NCI-H345 treated with DMSO at 0.1 percent for 48 hours (cell line): Measurements from ENCODE around the gene GNG10.
"Not testable (repeated sequence)": the region's sequence is repeated elsewhere in the genome, so short reads cannot be mapped to it uniquely, and the experiment has no call there.

Source experiments
- DNase-seq: peaks from one replicate; lab custom pipeline; 2025; ENCODE audit not compliant: unreplicated experiment; lab: John Stamatoyannopoulos, UW

Gene GNG10

DNA sequence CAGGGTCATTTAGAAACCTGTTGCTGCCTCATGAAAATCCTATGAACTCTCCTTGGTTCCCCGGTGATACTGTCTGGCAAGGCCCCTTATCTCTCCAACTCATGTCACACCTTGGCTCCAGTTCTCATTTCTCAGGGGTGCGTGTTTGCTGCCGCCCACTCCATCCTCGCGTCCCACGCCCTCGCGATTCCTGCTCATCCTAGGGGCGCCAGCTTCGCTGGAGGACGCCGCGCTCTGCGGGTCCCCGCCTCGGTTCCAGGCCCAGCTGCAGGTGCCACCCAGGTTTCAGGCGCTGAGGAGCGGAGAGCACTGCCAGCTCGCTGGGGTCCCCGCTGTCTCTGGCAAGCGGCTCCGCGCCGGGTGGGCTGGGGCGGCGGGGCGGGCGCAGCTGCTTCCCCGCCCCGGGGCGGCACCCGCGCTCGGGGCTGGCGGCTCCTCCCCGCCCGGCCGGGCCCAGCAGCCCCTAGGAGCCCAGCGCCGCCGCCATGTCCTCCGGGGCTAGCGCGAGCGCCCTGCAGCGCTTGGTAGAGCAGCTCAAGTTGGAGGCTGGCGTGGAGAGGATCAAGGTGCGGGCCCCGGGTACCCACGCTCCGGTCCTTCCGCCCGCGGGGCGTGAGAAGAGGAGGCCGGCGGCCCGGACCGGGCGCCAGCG is at the start of gene GNG10:
GNG10 (plus strand) TSS at position 456 of the 652 bp plus-strand sequence; CDS start at position 486, 30 bp downstream.
- peak; percentile 47 for DNase-seq

- no peak for DNase-seq
Observed at GRCh38 chr9:111613436-111614040, 47.9 kb upstream of the GNG10 start.

DNA sequence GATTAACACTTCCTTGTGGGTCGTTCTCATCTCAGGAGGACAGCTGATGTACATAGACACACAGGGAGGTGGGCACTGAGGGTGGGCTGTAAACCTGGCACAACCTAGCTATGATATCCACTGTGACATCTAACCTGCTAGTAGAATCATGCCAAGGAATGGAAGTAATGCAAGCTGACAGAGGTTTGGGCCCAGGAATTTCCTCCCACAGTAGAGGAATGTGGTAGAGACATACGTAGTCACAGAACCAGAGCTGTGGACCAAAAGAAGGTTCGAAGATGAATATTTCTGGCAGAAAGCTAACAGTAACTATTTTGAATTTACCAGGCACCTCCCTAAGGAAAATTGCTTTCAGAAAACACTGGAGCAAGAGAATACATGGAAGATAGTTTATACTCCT is 45.5 kb upstream of the GNG10 start:
- no peak for DNase-seq

DNA sequence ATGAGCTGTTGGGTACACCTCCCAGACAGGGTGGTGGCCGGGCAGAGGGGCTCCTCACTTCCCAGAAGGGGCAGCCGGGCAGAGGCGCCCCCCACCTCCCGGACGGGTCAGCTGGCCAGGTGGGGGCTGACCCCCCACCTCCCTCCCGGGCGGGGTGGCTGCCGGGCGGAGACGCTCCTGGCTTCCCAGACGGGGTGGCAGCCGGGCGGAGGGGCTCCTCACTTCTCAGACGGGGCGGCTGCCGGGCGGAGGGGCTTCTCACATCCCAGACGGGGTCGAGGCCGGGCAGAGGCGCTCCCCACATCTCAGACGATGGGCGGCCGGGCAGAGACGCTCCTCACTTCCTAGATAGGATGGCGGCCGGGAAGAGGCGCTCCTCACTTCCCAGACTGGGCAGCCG is 44.1 kb upstream of the GNG10 start:
- DNase-seq = not testable (repeated sequence)

DNA sequence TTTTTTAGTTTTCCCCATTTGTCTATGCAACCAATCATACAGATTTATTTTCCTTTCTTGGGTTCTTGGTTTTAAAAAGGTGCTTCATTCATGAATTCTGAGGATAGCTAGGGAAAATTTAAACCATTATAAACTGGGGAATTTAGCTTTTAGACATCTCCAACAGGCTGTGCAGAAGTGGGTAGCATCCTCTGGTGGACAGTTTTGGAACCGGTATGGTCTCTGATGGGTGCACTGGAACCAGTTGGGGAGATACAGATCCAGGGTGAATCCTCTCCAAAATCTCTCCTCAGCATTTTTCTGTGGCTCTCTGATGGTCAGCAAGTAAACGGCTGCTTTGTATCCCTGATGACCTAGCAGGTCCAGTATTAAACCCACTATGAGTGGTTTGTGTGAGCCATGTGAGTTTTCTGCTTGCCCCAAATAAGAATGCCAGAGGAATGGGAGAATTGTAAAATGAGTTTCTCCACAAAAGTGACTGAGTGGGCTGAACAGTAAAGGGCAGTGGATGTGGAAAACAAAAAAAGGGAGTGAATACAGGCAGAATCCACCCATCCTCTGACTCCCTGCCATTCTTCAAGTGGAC is 39.4 kb upstream of the GNG10 start:
- no peak for DNase-seq

DNA sequence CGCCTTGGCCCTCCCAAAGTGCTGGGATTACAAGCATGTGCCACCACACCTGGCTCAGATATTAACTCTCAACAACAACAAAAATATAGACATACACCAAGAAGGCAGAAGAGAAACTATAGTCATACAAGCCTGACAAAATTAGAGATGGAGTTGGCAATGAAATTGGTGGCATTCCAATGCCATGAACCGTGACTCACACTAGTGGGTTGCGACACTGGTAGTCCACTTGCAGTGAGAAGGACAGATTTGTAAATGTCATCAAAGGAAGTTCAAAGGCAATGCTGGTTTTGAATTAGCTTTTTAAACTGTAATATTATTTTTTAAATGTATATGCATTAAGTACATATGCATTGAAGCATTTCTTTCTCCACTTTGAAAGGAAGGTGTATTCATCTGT is 38.8 kb upstream of the GNG10 start:
- DNase-seq = no peak

- no peak for DNase-seq
Observed at GRCh38 chr9:111627260-111627963, 34.0 kb upstream of the GNG10 start.

DNA sequence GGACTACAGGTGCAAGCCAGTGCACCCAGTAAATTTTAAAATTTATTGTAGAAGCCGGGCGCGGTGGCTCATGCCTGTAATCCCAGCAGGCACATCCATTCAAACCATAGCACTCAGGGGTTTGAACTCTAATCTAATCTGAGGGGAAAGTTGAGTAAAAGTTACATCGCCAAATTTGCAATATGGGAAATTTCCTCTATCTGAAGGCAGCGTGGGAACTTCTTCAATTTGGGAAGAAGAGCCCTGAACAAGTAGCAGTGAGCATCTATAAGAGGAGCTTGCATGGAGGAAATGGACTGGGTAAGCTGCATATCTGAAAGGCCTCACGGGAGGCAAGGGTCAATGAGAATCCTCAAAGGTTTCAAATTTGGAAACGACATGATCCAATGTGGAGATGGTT is 33.0 kb upstream of the GNG10 start:
- no peak for DNase-seq

DNA sequence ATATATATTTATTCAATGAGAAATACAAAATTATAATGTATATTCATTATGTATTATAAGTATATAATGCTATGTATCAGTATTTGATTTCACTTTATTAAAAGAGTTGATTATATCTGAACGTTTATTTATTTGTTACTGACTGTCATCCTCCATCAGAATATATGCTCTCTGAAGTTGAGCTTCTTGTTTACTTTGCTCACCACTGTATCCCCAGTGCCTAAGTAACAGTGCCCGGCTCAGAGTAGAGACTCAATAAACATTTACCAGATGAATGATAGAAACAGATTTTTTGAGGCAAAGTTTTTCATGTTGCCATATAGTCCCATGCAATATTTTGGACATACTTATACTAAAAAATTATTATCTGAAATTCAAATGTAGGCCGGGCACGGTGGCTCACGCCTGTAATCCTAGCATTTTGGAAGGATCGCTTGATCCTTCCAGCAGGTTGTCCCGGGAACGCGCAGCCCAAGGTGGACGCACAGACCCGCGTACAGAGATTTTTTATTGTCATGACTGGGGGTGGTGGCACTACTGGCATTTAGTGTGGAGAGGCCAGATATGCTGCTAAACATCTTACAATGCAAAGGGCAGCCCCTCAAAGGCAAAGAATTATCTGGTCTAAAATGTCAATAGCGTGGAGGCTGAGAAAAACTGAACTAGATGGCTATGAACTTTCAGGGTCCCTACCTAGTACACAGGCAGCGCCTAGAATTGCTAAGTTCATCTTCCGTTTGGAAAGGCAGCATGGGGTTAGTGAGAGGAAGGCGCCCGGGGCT is 31.0 kb upstream of the GNG10 start:
- DNase-seq = no peak

DNA sequence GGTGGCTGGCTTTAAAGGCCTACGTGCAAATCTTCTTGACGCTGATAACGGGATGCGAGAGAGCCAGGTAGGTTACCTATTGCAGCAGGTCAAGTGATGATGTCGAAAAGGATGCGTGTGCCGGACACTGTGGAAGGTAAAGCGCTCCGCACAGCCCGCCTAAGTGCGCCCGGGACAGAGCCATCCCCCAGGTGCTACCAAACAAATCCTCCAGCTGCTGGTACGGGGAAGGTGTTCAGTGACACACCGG is 30.5 kb upstream of the GNG10 start:
- no peak for DNase-seq

DNA sequence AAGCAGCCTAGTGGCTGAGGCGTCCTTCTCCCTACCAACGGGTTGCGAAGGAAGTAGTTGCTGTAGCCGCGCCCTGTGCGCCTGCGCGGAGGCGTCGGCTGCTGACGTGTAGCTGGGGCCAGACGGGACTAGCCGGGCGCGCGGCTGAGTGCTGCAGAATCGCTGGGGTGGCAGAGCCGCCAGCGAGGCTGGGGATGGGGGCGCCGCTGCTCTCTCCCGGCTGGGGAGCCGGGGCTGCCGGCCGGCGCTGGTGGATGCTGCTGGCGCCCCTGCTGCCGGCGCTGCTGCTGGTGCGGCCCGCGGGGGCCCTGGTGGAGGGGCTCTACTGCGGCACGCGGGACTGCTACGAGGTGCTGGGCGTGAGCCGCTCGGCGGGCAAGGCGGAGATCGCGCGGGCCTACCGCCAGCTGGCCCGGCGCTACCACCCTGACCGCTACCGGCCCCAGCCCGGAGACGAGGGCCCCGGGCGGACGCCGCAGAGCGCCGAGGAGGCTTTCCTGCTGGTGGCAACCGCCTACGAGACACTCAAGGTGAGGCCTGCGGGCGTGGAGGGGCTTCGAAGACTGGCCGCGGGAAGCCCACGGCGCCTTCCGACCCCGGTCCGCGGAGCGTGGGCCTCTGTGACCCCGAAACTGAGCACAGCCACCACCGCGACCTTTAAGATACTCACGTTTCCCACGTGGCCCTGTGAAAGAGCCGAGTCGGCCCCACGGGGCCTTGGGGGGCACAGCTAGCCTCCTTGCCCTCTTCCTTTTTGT is 30.0 kb upstream of the GNG10 start, which contains the start of gene DNAJC25:
DNAJC25 (plus strand) TSS at position 121 of the 758 bp plus-strand sequence; CDS start at position 195, 74 bp downstream.
- DNase-seq = peak; percentile 96

GRCh38 chr9:111632060-111632459 is 29.3 kb upstream of the GNG10 start:
- DNase-seq = no peak

GRCh38 chr9:111632695-111633388 is 28.6 kb upstream of the GNG10 start:
- DNase-seq = no peak

GRCh38 chr9:111633389-111633736 is 28.0 kb upstream of the GNG10 start:
- no peak for DNase-seq

DNA sequence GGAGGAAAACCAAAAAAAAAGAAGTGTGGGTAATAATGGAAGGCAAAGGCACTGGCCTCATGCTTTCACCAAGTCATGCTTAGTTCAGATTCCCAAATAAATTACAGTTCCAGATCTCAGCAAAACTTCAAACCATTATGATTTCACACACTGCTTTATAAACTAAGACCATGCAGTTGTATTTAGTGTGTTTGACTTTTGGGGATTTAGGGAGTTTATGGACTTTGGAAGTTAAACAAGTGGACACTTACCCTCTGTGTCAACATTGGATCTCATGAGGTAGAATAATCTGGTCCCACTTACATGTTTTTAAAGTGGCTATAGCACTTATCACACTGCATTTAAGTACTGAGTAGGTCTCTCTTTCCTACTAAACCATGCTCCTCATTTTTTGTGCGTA is 26.5 kb upstream of the GNG10 start:
- no peak for DNase-seq

DNA sequence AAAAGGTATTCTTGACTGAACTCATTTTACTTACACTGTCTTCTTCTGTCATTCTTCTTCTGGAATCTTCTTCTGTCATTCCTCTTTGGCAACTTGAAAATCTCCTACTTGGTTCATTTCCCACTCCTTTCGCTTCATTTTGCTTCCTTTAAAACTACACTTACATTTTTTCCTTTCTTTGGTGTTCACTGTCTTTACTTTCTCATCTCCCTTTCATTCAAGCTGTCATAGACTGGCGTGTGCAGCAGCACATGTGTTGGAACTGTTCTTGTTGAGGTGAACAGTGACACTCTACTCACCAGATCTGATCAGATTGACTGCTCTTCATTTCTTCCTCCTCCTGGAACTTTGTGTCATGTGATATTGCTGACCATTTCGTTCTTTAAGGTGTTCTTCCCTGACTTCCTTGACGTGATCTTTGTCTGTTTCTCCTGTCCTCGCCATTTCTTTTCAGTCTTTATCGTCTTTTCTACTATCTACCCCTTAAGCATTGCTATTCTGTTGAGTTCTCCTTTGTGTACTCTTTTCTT is 23.9 kb upstream of the GNG10 start:
- DNase-seq = no peak

DNA sequence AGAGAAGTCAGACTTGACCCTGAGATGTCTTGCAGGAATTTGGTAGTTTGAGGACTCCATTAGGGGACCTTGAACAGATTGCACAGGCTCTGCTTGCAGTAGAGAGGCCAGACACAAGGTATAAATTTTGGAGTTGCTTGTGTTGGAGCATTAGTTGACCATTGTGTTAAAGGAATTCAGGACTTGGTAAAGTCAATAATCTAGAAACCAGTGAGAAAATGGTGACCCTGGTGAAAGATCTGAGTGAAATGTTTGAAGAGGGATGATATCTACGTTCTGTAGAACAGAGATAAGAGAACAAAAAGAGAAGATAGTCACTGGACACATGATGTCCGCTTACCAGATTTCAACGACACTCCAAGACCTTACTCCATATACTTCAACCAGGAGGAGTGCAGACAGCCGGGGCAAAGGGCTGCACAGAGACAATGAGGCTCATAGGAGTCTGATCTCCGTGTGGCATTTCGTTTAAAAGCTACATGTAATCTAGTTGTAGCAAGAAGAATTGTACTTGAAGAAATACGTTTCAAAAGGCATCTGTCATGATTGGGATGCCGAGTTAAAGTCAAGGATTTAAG is 17.1 kb upstream of the GNG10 start:
- DNase-seq = no peak

- no peak for DNase-seq
Observed at GRCh38 chr9:111645806-111646205, 15.6 kb upstream of the GNG10 start.

- no peak for DNase-seq
Observed at GRCh38 chr9:111646417-111646816, 15.0 kb upstream of the GNG10 start.

GRCh38 chr9:111648066-111648465 is 13.3 kb upstream of the GNG10 start:
- no peak for DNase-seq
